SH-SY5Y (cell line): Measurements from ENCODE around the gene DDX4.

Experiments used
- GATA2 ChIP-seq: IDR thresholded peaks from 2 replicates; pipeline ENCODE4 v1.6.1; 2011; ENCODE audit warnings: mild to moderate bottlenecking, low read depth, low read length
- GATA3 ChIP-seq: IDR thresholded peaks from 2 replicates; pipeline ENCODE4 v1.6.1; 2011; ENCODE audit warnings: low read depth, mild to moderate bottlenecking, low read length, moderate library complexity

DNA sequence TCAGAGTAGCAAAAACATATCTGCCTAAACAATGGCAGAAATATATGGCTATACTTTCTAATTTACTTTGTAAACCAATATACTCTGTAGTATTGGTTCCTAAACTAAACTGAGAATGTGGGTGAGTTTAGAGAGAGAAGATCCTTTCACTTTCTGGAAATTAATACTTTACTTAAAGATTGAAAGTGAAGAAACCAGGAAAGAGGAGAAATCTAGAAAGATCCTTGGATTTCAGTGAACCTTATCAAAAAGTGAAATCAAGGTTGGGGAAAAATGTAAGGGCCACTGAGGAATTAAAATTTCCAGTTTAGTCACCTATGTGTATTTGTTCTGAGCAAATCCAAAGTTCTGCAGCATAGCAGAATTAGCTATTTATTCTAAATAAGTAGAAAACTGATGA lies 31.6 kb upstream of the DDX4 start:
- TF ChIP-seq GATA2 (no peak), GATA3 (no peak)
